Measurements from ENCODE around the gene CSF2RB. TPM values are rescaled to one million over a fixed set of nuclear protein-coding genes. Genes with fewer than 3 reads are reported as not detected.

CSF2RB gene
- total and polyA plus RNA-seq, 10 of the 15 experiments (the other 5 are each of a cell fraction or from before 2014, with no cell fraction given): 0.82 to 12.5 (median 5.4) TPM

DNA sequence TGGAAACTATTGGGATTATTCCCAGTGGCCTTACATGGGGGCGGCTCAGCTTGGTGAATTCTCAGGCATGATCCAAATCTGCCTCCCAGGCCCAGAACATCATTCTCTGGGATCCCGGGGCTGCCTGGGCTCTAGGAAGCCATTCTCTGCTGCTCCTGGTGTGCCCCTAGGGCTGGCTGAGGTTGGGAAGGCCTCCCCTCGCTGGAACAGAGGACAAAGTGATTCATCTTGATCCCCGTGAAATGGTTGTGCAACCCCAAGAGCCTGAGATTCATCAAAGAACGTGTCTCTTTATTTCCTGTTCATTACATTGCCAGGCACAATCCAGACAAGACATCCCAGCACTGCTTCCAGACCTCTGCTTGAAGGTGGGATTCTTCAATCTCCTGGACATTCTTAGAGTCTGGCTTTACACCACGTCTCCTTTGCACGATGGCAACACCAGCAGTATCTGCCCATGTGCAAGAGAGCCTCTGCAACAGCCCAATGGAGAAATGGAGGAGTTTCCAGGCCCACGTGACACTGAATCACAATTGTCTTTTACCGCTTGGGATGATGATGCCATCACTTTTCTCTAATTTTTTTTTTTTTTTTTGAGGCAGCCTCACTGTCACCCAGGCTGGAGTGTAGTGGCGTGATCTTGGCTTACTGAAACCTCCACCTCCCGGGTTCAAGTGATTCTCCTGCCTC lies 53.6 kb downstream of the CSF2RB start:
- no peaks in the 10 kb centered on the region for H3K79me2 ChIP-seq (ENCODE audit: control insufficient read depth, insufficient read depth, low read length)
- no peak overlapping the region for H2AFZ ChIP-seq (ENCODE audit: control insufficient read depth, low read depth, low read length)
- H3K4me1 ChIP-seq (ENCODE audit: control insufficient read depth, insufficient read depth, low read length): no peaks in the 10 kb centered on the region
- ChIA-PET RAD21 (ENCODE audit: unreplicated experiment) (interaction anchor here (2.1 kb wide), 1 partner anchor 10 kb away, joined by 7 read pairs; no protein-coding TSS in a partner anchor), CTCF (interaction anchor here (6.4 to 18.9 kb wide), 2 partner anchors 10 to 110 kb away, joined by 51 to 310 read pairs; partner anchors contain the start of gene NCF4), POLR2A (no interaction called here), SMC1A (ENCODE audit: uncharacterized antibody, unreplicated experiment) (interaction anchor here (1.2 to 2.4 kb wide), 2 partner anchors 11 to 108 kb away, joined by 3 to 12 read pairs; no protein-coding TSS in a partner anchor)
- intact Hi-C loops (cut with micrococcal nuclease; ENCODE audit: unreplicated experiment) (no loop called here), in situ Hi-C loops (cut with MboI) (no loop called here)
- no peak overlapping the region for H3K4me3 ChIP-seq
- no peaks in the 10 kb centered on the region for H3K27me3 ChIP-seq (replicated peaks in 1 of 2; ENCODE audit: control insufficient read depth in 2 of 2, insufficient read depth in 2 of 2, low read length in 1 of 2)
- TF ChIP-seq, protein P1, sequence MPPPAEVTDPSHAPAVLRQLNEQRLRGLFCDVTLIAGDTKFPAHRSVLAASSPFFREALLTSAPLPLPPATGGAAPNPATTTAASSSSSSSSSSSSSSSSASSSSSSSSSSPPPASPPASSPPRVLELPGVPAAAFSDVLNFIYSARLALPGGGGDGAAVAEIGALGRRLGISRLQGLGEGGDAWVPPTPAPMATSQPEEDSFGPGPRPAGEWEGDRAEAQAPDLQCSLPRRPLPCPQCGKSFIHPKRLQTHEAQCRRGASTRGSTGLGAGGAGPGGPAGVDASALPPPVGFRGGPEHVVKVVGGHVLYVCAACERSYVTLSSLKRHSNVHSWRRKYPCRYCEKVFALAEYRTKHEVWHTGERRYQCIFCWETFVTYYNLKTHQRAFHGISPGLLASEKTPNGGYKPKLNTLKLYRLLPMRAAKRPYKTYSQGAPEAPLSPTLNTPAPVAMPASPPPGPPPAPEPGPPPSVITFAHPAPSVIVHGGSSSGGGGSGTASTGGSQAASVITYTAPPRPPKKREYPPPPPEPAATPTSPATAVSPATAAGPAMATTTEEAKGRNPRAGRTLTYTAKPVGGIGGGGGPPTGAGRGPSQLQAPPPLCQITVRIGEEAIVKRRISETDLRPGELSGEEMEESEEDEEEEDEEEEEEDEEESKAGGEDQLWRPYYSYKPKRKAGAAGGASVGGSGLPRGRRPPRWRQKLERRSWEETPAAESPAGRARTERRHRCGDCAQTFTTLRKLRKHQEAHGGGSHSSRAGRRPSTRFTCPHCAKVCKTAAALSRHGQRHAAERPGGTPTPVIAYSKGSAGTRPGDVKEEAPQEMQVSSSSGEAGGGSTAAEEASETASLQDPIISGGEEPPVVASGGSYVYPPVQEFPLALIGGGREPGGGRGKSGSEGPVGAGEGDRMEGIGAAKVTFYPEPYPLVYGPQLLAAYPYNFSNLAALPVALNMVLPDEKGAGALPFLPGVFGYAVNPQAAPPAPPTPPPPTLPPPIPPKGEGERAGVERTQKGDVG (CRISPR knock-in tag; IDR thresholded peaks at IDR 0.05): no peak
- H3K9me3 ChIP-seq (replicated peaks; ENCODE audit: control insufficient read depth, insufficient read depth, low read length): no peaks in the 10 kb centered on the region
- no peak for DNase-seq (ENCODE audit: low read depth, low spot score)
- no peak for ATAC-seq
- WGBS (ENCODE audit: insufficient coverage, insufficient replicate concordance, low lambda C conversion rate, missing lambda C conversion rate): 47% methylated on average over 11 of the region's 11 CpGs
- H3K27ac ChIP-seq (ENCODE audit: control insufficient read depth, insufficient read depth): no peak overlapping the region
- H3K9ac ChIP-seq (ENCODE audit: control insufficient read depth, insufficient read depth, low read length): no peak overlapping the region
- no peaks in the 10 kb centered on the region for H4K20me1 ChIP-seq (ENCODE audit: control insufficient read depth, insufficient read depth)
- no TSS peak for BruUV-seq (replicated peaks)
- no peak overlapping the region for H3K4me2 ChIP-seq (ENCODE audit: control insufficient read depth, insufficient read depth)
- no peak for FAIRE-seq
- no peaks in the 10 kb centered on the region for H3K36me3 ChIP-seq (ENCODE audit: control insufficient read depth in 2 of 2, insufficient read depth in 2 of 2, low read length in 1 of 2)

Data from GM12878 (cell line).